ENCODE results near the gene VASP.
A peak's percentile ranks its signal among the peaks of the same experiment; 100 is the strongest.

Gene VASP

GRCh38 chr19:45558399-45558878 lies 51.2 kb downstream of the VASP start:
- no peak for DNase-seq

DNA sequence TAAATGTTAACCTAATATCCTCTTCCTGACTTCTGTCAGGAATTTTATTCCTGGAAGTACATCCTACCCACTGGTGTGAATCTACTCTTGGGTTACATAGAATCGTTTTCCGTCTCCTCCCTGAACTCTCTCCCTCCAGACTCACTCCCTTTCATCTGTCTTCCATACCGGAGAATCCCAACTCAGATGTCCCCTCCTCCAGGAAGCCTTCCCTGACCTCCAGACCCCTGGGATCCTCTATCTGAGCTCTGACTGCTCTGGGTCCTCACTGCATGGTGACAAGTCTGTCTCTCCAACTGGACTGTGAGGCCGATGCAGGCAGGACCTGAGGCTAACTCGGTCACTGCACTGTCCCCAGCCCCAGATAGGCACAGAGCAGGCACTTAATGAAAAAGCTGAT lies 52.8 kb downstream of the VASP start:
- DNase-seq = no peak

DNA sequence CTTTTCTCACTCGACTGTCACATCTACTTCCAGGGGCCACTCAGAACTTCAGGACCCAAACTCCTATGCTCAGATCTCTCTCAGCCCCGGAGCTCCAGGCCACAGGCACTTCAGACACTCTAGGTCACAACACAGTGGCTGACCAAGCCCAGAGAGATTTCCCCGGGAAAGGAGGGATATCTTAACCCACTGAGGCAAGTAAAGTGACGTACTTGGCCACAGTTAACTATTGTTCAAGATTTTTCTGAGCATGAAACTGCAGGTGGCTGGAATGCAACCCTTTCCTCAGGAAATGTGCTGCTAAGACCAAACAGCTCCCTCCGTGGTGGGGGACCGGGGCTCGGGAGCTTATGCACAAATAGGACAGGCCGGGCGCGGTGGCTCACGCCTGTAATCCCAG lies 53.4 kb downstream of the VASP start:
- DNase-seq = no peak

DNA sequence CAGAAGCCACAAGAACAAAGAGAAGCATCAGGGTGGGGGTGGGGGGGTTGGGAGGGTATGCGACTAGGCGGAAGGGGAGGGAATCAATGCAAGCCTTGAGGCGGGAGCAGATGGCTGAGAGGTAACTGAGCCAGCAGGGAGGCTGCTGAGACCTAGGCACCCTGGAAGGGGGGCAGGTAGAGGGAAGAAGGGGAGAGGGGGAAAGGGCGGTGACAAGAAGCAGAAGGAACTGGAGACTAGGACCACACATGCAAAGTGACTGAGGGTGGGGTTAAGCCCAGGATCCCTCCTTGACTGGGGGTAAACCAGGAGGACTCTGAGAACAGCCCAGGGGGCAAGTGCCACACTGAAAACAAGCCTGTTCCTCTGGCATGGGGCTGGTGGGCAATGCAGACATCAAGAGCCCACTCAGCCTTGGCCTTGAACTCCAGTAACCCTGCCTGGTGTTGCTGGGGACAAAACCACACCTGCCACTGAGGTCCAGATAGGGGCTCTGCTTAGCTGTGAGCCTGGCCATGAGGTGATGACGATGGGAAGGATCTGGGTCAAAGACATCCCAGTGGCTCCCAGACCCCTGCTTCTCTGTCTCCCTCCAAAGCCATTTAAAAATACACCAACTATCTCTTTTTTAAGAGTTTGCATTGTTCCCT lies 57.0 kb downstream of the VASP start:
- no peak for DNase-seq

GRCh38 chr19:45567609-45568008 lies 60.3 kb downstream of the VASP start:
- no peak for DNase-seq

- no peak for DNase-seq
Observed at GRCh38 chr19:45568732-45569131, 61.5 kb downstream of the VASP start.

DNA sequence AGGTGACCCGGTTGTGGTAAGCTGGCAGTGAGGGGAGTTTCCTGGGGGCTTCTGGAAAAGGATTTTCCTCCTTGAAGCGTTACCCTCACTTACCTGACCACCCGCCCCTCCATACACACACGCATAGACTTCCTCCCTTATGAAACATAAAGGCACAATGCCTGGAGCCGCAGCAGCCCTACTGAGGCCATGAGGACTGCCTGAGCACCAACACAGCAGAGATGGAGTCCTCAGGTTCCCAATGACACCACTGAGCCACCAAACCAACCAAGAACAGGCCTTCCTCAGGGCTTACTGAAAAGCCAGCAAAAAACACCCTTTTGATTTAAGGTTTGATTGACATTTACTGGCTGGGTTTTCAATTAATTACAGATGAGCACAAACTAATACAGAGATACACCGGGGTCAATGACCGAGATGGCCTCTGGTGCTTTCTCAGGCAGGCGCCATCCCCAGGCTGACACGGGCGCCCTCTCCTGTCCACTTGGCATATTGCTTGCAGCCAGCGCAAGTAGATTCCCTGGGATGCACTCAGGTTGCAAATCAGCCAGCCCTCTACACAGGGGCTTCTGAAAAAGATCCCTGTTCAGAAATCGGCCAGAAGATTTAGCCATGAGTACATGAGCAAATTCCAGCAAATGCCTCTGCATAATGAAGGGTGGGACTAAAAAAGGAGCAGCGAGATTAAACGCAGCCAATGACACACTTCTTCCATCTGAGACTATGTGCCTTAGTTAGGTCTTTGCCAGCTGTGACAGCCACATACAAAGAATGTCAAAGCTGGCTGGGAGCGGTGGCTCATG lies 62.5 kb downstream of the VASP start:
- peak; percentile 14 for DNase-seq

- no peak for DNase-seq
Observed at GRCh38 chr19:45571457-45572220, 64.4 kb downstream of the VASP start.

DNA sequence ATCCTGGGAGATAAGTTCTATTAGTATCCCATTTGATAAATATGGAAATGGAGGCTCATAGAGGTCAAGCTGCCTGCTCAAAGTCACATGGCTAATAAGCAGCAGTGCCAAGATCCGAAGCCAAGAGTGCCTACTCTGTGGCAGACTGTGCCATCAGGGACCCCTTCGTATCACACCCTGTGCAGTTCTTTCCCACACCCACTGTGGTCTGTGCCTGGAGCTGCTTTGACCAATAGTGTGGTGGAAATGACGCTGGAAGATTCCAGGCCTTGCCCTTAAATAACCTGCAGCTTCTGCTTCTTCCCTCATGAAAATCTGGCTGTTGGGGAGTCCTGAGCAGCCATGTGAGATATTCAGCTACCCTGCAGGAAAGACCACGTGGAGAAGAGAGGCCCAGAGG lies 67.2 kb downstream of the VASP start:
- no peak for DNase-seq

DNA sequence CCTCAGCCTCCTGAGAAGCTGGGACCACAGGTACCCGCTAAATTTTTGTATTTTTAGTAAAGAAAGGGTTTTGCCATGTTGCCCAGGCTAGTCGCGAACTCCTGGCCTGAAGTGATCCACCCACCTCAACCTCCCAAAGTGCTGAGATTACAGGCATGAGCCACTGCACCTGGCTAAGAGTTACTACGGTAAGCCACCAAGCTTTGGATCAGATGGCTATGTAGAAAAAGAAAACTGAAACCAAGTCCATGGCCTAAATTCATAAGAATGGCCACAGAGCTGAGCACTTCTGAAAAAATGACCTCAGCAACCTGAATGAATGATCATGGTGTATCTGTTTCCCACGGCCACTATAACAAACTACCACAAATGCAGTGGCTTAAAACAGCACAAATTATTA lies 67.9 kb downstream of the VASP start:
- DNase-seq = no peak

Measured in NK-92 treated with Interleukin-12 subunit alpha and Interleukin-12 subunit beta, amount 100 ng/mL, for 24 hours (cell line).